SH-SY5Y (cell line): ENCODE data around the gene LRRC51.

Experiments used
- GATA2 ChIP-seq: IDR thresholded peaks from 2 replicates; pipeline ENCODE4 v1.6.1; 2011; ENCODE audit warnings: mild to moderate bottlenecking, low read depth, low read length
- GATA3 ChIP-seq: IDR thresholded peaks from 2 replicates; pipeline ENCODE4 v1.6.1; 2011; ENCODE audit warnings: low read depth, mild to moderate bottlenecking, low read length, moderate library complexity

GRCh38 chr11:72083414-72083813, 2.8 kb downstream of the LRRC51 start:
- TF ChIP-seq GATA2 (no peak), GATA3 (no peak)
